Activated CD4-positive, alpha-beta T cell treated with anti-CD3 and anti-CD28 coated beads, Interleukin-2, Interleukin-4, amounts not matched to agents 100 ng/mL and 50 ng/mL, durations not matched to agents 16 hours and 8 hours (primary cell): ENCODE measurements around the gene PXYLP1.
"Not testable (repeated sequence)": the region's sequence is repeated elsewhere in the genome, so short reads cannot be mapped to it uniquely, and the experiment has no call there.

Experiments used
- DNase-seq: peaks from one replicate; pipeline ENCODE4 v3.0.0-alpha.2; 2020; ENCODE audit warnings: low spot score

Gene PXYLP1, protein sequence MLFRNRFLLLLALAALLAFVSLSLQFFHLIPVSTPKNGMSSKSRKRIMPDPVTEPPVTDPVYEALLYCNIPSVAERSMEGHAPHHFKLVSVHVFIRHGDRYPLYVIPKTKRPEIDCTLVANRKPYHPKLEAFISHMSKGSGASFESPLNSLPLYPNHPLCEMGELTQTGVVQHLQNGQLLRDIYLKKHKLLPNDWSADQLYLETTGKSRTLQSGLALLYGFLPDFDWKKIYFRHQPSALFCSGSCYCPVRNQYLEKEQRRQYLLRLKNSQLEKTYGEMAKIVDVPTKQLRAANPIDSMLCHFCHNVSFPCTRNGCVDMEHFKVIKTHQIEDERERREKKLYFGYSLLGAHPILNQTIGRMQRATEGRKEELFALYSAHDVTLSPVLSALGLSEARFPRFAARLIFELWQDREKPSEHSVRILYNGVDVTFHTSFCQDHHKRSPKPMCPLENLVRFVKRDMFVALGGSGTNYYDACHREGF

DNA sequence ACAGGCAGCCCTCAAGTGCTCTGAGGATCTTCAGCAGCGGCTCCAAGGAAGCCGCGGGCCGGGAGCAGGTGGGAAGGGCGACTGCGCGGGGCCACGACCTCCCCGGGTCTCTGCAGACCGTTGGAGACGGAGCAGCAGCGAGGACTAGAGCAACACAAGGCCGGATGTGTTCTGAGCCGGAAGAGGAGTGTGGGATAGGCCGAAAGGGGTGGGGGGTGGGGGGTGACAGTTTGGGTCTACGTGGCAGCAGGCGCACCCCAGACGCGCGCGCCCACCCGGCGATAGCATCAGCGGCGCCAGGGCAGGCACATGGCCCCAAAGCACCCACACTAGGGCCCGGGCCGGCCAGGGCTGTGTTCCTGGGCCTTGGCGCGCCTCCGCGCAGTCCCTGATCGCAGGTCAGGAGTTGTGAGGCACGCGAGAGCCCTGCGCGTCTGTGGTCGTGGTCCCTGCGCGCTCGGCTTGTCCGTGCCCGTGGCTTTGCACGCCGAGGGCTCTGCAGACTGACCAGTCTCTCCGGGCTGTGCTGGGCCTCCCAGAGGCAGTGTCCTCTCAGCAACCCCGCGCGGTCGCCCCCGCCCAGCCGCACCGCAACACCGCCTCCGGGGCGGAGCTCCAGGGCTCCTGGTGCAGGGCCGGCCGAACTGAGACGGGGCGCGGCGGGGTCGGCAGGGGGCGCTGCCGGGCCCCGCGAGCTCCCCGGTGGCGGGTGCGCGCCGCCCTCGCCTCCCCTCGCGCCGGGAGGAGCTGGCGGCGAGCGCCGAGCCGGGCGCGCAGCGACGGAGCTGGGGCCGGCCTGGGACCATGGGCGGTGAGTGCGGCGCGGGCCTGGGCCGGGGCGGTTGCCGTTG lies at the start of gene PXYLP1:
PXYLP1 (plus strand) TSS at position 725 of the 851 bp plus-strand sequence. CDS start 28,351 bp downstream, outside the sequence.
- DNase-seq: peak; percentile 88

DNA sequence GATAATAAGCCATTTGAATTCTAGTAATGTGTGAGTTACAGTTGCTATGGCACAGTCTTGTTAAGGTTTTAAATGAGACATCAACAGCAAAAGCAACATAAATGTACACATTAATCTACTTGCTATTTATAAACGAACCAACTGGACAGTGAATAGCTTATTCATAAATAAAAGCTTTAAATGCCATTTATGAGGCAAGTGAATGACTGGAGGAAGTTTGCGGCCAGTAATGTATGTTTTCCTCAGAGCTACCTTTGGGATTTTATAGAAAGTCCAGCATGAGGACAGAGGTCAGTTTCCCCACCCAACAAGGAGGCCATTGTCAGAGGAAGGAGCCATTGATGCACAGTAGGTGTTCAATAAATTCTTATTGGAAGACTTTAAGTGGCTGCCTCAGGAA lies 48.0 kb upstream of the PXYLP1 start:
- no peak for DNase-seq

GRCh38 chr3:141184430-141184829 lies 47.2 kb upstream of the PXYLP1 start:
- no peak for DNase-seq

DNA sequence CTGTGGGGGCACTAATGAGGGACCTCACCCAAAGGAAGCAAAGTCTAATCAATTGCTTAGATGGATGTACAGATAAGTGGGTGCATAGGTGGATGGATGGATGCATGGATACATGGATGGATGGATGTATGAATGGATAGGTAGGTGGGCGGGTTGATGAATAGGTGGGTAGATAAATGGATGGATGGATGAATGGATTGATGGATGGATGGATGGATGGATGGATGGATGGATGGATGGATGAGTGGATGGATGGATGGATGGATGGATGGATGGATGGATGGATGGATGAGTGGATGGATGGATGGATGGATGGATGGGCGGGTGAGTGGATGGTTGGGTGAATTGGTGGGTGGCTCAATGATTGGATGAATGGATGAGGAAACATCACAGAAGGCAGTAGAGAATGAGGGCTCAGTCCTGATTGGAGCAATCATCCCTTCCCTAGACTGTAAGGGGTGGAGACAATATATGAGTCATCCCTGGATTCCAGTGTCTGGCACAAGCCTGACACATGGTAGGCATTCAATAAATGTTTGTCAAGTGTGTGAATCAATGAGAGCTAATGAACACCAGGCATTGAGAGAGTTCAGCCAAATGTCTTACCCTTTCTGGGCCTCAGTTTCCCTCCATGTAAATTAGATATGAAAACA lies 40.4 kb upstream of the PXYLP1 start:
- no peak for DNase-seq

GRCh38 chr3:141192345-141192744 lies 39.3 kb upstream of the PXYLP1 start:
- peak; percentile 97 for DNase-seq

GRCh38 chr3:141193066-141193830 lies 38.4 kb upstream of the PXYLP1 start:
- no peak for DNase-seq

DNA sequence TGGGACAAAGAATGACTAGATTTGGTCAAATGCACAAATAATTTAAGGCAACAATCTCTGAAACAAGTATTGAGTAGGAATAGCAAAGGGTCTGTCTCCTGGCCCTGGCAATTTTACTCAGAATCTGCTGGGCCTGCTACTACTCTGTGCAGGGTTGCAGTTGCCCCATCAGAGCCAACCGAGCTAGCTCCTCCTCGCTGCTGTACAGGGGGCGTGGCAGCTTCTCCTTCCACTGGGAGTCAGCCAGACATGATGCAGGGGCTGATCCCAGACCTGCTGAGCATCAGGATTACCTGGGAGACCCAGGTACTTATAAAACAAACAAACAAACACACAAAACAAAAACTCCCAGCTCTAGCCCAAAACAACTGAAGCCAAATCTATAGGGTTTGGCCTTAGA lies 30.5 kb upstream of the PXYLP1 start:
- DNase-seq: no peak

DNA sequence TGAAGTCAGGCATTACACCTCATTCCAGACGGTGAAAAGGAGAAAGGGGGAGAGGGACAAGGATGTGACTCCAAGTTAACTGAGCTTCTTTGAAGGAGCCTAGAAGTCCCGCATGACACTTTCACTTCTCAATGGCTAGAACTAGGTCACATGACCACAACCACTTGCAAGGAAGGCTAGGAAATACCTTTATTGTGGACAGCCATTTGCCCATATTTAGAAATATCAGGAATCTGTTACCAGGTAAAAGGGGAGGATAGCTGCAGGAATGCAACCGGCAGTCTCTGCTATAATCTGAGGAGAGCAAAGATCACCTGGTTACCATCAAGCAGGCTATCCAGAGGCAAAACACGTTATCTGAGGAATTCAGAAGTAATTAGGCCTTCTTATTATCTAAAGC lies 28.9 kb upstream of the PXYLP1 start:
- DNase-seq: no peak

GRCh38 chr3:141203866-141204265 lies 27.8 kb upstream of the PXYLP1 start:
- DNase-seq: no peak

DNA sequence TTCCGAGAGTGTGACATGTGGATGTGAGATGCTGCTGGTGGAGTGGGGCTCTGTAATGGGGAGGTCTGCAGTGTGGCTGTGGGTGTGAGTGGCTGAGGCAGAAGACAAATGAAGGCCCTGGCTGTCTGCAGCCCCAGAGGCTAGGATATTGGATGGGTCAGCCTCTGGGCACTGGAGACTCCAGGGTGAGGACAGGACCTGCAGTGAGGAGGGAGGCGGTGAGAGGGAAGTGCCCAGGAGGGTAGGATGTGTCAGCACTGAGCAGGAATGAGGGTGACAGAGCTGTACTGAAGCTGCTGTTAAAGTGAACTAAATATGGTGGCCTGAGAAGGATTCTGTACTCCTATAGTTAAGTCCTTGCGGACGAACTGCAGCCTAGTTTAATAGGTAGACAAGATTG lies 27.3 kb upstream of the PXYLP1 start:
- DNase-seq: no peak

DNA sequence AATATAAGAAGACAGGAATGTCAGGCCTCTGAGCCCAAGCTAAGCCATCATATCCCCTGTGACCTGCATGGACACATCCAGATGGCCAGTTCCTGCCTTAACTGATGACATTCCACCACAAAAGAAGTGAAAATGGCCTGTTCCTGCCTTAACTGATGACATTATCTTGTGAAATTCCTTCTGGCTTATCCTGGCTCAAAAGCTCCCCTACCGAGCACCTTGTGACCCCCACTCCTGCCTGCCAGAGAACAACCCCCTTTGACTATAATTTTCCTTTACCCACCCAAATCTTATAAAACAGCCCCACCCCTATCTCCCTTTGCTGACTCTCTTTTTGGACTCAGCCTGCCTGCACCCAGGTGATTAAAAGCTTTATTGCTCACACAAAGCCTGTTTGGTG lies 20.3 kb upstream of the PXYLP1 start:
- not testable (repeated sequence) for DNase-seq

GRCh38 chr3:141212101-141212500 lies 19.5 kb upstream of the PXYLP1 start:
- DNase-seq: no peak

DNA sequence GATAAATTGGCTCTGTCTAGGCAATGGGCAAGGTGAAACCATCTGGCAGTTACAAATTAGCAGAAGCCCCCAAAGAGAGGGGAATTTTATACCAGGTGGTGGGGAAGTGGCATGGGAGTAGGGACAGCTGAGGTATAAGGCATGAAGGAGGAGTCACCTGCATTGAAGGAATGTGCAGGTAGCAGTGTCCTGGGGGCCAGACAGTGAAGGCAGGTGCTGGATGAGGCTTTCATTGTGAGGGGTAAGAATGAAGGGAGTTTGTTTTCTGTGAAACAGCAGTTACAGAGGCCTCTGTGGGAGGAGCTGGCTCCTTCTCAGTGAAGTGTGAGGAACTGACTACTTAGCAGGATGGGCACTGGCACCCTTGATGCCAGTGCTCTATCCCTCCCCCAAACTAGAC lies 19.1 kb upstream of the PXYLP1 start:
- no peak for DNase-seq

- no peak for DNase-seq
Measured at GRCh38 chr3:141216975-141217374, 14.7 kb upstream of the PXYLP1 start.

DNA sequence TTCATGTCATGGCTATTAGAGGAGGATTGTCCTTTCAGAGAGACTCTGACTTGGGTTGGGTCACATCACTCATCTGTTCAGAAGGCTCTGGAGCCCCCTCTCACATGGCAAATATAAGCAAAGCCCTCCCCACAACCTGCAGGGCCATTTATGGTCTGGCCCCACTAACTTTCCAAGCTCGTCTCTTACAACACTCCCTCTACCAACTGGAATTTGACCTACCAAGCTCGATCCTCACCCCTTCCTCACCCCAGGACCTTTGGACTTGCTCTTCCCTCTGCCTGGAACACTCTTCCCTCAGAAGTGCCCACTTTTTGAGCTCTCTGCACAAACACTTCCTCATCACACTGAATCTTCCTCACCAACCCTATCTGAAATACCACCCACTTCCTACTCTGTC lies 14.2 kb upstream of the PXYLP1 start:
- DNase-seq: no peak

DNA sequence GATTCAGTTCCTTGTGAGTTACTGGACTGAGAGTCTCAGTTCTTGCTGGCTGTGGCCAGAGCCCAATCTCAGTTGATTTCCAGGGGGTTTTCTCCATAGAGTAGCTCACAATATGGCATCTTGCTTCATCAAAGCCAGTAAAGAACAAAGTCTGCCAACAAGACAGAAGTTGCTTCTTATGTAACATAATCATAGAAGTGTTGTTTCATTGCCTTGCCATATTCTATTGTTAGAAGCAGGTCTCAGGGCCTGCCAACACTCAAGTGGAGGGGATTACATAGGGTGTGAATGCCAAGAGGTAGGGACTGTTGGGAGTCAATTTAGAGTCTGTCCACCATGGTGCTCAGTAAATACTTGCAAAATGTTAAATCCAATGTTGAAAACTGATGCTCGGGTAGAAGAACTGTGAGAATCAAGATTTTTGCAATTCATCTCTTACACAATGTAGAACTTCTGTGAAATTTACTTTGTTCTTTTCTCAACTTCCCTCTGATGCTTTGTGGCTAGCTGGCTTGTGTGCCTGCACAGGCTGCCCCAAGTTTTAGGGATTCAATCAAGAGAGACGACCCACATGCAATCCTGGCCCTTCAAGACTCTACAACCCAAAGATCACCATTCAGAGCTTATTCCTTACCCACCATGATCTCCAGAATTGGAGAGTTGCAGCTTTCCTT lies 13.3 kb upstream of the PXYLP1 start:
- DNase-seq: no peak

DNA sequence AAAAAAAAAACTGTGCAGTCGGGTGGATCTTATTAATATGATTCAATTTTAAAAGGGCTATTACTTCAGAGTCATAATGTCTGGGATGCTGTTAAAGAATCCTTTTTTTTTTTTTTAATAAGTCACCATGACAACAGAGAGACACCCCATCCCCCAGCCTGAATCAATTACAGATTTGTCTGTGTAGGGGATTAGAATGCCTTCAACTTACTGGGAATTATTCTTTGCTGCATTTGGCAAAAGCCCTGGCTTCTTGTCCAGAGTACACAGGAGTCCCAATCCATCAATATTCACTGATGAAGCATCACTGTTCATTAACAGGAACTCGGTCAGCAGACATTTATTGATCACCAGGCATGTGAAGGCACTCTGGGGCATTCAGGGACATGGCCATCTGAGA lies 12.7 kb upstream of the PXYLP1 start:
- no peak for DNase-seq

GRCh38 chr3:141223673-141224166 lies 7.9 kb upstream of the PXYLP1 start:
- no peak for DNase-seq

DNA sequence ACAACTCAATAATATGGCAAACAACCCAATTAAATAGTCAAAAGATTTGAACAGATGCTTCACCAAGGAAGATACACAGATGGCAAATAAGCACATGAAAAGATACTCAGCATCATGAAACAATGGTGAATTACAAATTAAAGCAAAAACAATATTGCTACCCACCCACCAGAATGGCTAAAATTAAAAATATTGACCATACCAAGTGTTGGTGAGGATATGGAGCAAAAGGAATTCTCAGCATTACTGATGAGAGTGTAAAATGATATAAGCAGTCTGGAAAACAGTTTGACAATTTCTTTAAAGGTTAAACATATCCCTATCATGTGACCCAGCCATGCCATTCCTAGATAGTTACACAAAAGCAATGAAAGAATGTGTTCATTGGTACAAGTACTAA lies 5.7 kb upstream of the PXYLP1 start:
- no peak for DNase-seq

DNA sequence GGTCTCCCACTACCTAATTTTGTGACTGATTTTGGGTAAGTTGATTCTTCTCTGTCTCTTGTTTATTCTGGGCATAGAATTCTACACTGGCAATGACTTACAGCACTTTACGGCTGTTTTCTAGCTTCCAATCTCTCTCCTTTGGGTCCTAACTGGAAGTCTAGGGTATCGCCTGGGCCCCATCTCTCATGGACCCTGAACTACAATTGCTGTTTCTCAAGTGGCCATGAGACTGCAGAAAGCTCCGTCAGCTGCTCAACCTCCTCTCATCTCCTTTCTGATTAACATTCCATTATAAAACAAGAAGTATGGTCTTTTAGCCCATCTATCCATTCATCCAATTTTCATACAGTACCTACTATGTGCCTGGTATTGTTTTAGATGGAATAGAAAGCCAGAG lies 4.4 kb upstream of the PXYLP1 start:
- DNase-seq: no peak

DNA sequence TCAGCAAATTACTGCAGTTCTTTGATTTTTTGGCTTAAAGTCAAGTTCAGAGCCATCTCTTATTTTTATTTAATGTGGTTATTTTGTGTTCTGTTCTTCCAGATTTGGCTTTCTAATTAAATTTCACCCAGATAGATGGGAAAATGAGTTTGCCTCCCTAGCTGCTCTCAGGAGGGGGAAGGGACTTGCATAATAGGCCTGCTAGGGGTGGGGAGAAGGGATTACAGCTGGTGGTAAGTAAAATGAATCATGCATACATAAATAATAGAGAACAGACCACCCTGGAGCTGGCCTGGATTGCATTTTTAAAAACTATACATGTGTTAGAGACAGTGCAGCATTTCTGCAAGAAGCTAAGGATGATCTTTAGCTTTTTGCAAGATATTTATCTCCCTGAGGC lies 3.9 kb upstream of the PXYLP1 start:
- no peak for DNase-seq
